Keratinocyte (primary cell): ENCODE data around the gene BPGM. TPM values are rescaled to one million over a fixed set of nuclear protein-coding genes. Genes with fewer than 3 reads are reported as not detected.

Experiments
- DNase-seq: peaks from one replicate; pipeline ENCODE4 v3.0.0-alpha.2; 2011; ENCODE audit warnings: low read depth, missing footprints, low spot score
- FAIRE-seq: peaks from 2 replicates; lab custom pipeline; 2011; peaks lifted over from hg19 to GRCh38; lab: Jason Lieb, UNC
- H2AFZ ChIP-seq: 2 replicates; pipeline ENCODE4 v1.6.0; 2012; ENCODE audit warnings: low read length, control low read depth, inconsistent platforms; ENCODE audit not compliant: control insufficient read depth
- H3K27ac ChIP-seq: 2 replicates; pipeline ENCODE4 v1.5.1; 2011; ENCODE audit warnings: low read length; ENCODE audit not compliant: control insufficient read depth, insufficient read depth
- H3K27me3 ChIP-seq: 3 replicates; pipeline ENCODE4 v1.6.0; 2011; ENCODE audit warnings: low read length; ENCODE audit not compliant: control insufficient read depth, insufficient read depth; ENCODE audit errors: extremely low read depth
- H3K36me3 ChIP-seq, 2 experiments: 2 replicates in 1 of 2; 3 replicates in 1 of 2; pipeline ENCODE4 v1.5.1; 2011; ENCODE audit warnings: low read length in 2 of 2, mild to moderate bottlenecking in 1 of 2; ENCODE audit not compliant: control insufficient read depth in 2 of 2, insufficient read depth in 2 of 2; ENCODE audit errors: extremely low read depth in 1 of 2
- H3K4me1 ChIP-seq: 3 replicates; pipeline ENCODE4 v1.5.1; 2011; ENCODE audit warnings: low read length; ENCODE audit not compliant: control insufficient read depth, insufficient read depth; ENCODE audit errors: extremely low read depth
- H3K4me2 ChIP-seq: 3 replicates; pipeline ENCODE4 v1.6.0; 2011; ENCODE audit warnings: low read depth, low read length; ENCODE audit not compliant: control insufficient read depth, insufficient read depth; ENCODE audit errors: extremely low read depth
- H3K4me3 ChIP-seq, 3 experiments: fragments of 200-600 bp in 1 of 3; sonication (generic) in 1 of 3; 2 replicates in 2 of 3; 3 replicates in 1 of 3; pipeline ENCODE4 v1.5.1; 2011 to 2016; ENCODE audit warnings: low read length in 3 of 3, mild to moderate bottlenecking in 3 of 3, control low read depth in 2 of 3, inconsistent platforms in 1 of 3, low read depth in 1 of 3, mixed read lengths in 1 of 3, mixed run types in 1 of 3, moderate library complexity in 1 of 3; ENCODE audit not compliant: control insufficient read depth in 2 of 3, insufficient read depth in 2 of 3; ENCODE audit errors: extremely low read depth in 1 of 3
- H3K79me2 ChIP-seq: 2 replicates; pipeline ENCODE4 v1.6.0; 2012; ENCODE audit warnings: low read length; ENCODE audit not compliant: control insufficient read depth, insufficient read depth
- H3K9ac ChIP-seq: 3 replicates; pipeline ENCODE4 v1.6.0; 2011; ENCODE audit warnings: low read length; ENCODE audit not compliant: control insufficient read depth, insufficient read depth; ENCODE audit errors: extremely low read depth
- H3K9me1 ChIP-seq: 3 replicates; pipeline ENCODE4 v1.6.0; 2011; ENCODE audit warnings: low read length; ENCODE audit not compliant: control insufficient read depth, insufficient read depth; ENCODE audit errors: extremely low read depth
- H3K9me3 ChIP-seq: 2 replicates; pipeline ENCODE4 v1.5.1; 2012; ENCODE audit warnings: low read depth, low read length; ENCODE audit not compliant: control insufficient read depth
- H4K20me1 ChIP-seq: 3 replicates; pipeline ENCODE4 v1.6.0; 2011; ENCODE audit warnings: low read length; ENCODE audit not compliant: control insufficient read depth, insufficient read depth; ENCODE audit errors: extremely low read depth
- CTCF ChIP-seq, 3 experiments: IDR thresholded peaks in 1 of 3; conservative IDR thresholded peaks in 1 of 3; optimal IDR thresholded peaks in 1 of 3; 2 replicates in 2 of 3; 3 replicates in 1 of 3; pipeline versions ENCODE3 to v1.5.1; 2011; ENCODE audit warnings: low read length in 3 of 3, mild to moderate bottlenecking in 3 of 3, moderate library complexity in 2 of 3, control low read depth in 1 of 3, inconsistent platforms in 1 of 3; ENCODE audit not compliant: insufficient read depth in 2 of 3; ENCODE audit errors: extremely low read depth in 1 of 3
- EZH2 ChIP-seq: IDR thresholded peaks from one replicate; pipeline ENCODE4 v1.6.1; 2012; ENCODE audit warnings: inconsistent platforms, mild to moderate bottlenecking, low read length, moderate library complexity
- dilution Hi-C: fragments of 300-500 bp; cut with MboI; formaldehyde crosslinking; loops from one replicate; pipeline ENCODE4 v1.7.0; 2020; ENCODE audit warnings: low sequenced_read_pairs; ENCODE audit not compliant: extremely low pct_ligation_motif_present
- polyA plus RNA-seq, 5 experiments: library from polyadenylated mRNA; depleted of rRNA in 3 of 5; stranded (reverse) in 3 of 5; stranded (forward) in 1 of 5; unstranded in 1 of 5; fragments of >200 nt; gene quantifications; 1 replicate in 1 of 5; 2 replicates in 3 of 5; 3 replicates in 1 of 5; pipeline versions ENCODE4 v1.2.1 to v1.2.3, GENCODE V29; 2011 to 2012; ENCODE audit warnings: missing spikeins in 2 of 5, low read depth in 1 of 5, low replicate concordance in 1 of 5

BPGM gene
- polyA plus RNA-seq, 1 donor (not counting 4 experiments of a cell fraction or from before 2014, with no cell fraction given), result 31.2 TPM

GRCh38 chr7:134623193-134623592 is 23.5 kb upstream of the BPGM start:
- Histone ChIP-seq H2AFZ (peak overlapping the region; percentile 53), H3K79me2 (no peaks in the 10 kb centered on the region), H3K9me3 (no peaks in the 10 kb centered on the region), H3K27ac (peak overlapping the region; percentile 58), H3K4me2 (peak overlapping the region; percentile 46), H4K20me1 (no peaks in the 10 kb centered on the region), H3K36me3 (no peaks in the 10 kb centered on the region), H3K9me1 (no peaks in the 10 kb centered on the region), H3K9ac (peak overlapping the region; percentile 3), H3K27me3 (no peaks in the 10 kb centered on the region), H3K4me1 (peaks cover 43% of the 10 kb centered on the region), H3K4me3 (no peak overlapping the region)
- TF ChIP-seq CTCF (optimal IDR thresholded peaks at IDR 0.05 in 1 of 3, IDR thresholded peaks at IDR 0.05 in 1 of 3, conservative IDR thresholded peaks at IDR 0.05 in 1 of 3; ENCODE audit: extremely low read depth in 1 of 3, insufficient read depth in 2 of 3, low read length in 3 of 3) (no peak), EZH2 (no peak)
- FAIRE-seq (peak; percentile 88), DNase-seq (peak; percentile 49)
- dilution Hi-C loops, result no loop called here

GRCh38 chr7:134625550-134625949 is 21.1 kb upstream of the BPGM start:
- FAIRE-seq, result no peak
- Histone ChIP-seq H3K27me3 (no peaks in the 10 kb centered on the region), H3K79me2 (no peaks in the 10 kb centered on the region), H3K9ac (no peak overlapping the region), H3K27ac (peak overlapping the region; percentile 23), H3K9me1 (no peaks in the 10 kb centered on the region), H3K36me3 (no peaks in the 10 kb centered on the region), H3K4me2 (no peak overlapping the region), H2AFZ (no peak overlapping the region), H3K4me1 (peaks cover 19% of the 10 kb centered on the region), H3K9me3 (no peaks in the 10 kb centered on the region), H4K20me1 (no peaks in the 10 kb centered on the region), H3K4me3 (no peak overlapping the region)
- dilution Hi-C loops, result no loop called here
- TF ChIP-seq CTCF (optimal IDR thresholded peaks at IDR 0.05 in 1 of 3, IDR thresholded peaks at IDR 0.05 in 1 of 3, conservative IDR thresholded peaks at IDR 0.05 in 1 of 3; ENCODE audit: extremely low read depth in 1 of 3, insufficient read depth in 2 of 3, low read length in 3 of 3) (no peak), EZH2 (no peak)
- no peak for DNase-seq
